GM21515 (cell line): ENCODE data around the gene ZFPL1.

ENCODE experiments used
- ATAC-seq: cut with Tn5 transposase; IDR thresholded peaks from one replicate; pipeline ENCODE4 v1.9.1; 2021; ENCODE audit not compliant: unreplicated experiment

ZFPL1 gene

DNA sequence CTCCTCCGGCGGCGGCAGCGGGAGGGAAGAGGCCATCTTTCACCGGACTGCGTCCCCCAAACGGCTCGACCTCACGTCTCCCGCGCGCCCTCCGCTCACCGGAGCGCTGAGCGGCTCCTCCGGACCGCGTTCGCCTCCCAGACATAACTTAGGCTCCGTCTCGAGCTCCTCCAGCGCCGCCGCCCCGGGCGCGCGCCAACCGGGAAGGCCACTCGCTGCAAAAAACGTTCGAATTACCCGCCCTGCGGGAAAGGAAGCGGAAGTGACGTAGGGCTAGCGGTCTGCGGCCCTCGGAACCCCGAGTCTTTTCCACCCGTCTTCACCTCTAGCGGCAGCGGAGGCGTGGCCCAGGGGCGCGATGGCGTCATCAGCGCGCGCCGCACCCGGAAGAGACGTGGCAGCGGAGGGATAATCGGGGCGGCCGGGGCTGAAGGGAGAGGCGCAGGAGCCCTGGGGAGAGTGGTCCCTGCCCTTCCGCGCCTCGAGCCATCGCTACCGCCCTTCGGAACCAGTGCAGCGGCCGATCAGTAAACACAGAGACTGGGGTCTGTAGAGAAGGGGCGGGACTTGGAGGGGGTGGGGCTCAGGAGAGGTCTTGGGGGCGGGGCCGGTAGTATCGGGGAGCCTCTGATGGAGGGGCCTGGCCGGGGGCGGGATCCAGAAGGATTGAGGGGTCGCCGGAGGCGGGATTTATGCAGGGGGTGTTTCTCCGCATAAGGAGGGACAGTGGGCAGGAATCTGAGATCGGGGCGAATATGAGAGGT lies at the start of gene ZFPL1, which contains the start of gene CDCA5:
Gene ZFPL1, plus strand, starts transcription at position 389 of the 764 bp plus-strand sequence. CDS start 477 bp downstream, outside the sequence.
Gene CDCA5, minus strand, starts transcription at position 207 of the 764 bp plus-strand sequence. Its CDS starts 62 bp downstream, at position 145.
- peak; percentile 78 for ATAC-seq

DNA sequence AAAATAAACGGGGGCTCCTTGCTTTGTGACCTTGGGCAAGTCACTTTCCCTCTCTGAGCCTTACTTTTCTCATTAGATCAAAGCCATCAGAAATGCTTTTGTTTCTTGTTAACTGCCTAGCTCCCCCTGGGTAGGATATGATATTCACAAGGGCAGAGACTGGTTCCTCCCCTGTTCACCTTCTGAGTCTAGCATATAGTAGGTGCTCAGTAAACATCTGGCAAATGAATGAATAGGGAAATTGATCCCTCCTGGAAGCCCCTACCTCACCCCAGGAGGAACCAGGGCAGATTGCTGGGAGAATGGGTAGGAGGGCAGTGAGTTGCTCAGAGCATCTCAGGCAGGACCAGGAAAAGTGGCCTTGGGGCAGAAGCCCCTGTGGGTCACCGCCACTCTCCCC lies 49.6 kb upstream of the ZFPL1 start:
- ATAC-seq = no peak

DNA sequence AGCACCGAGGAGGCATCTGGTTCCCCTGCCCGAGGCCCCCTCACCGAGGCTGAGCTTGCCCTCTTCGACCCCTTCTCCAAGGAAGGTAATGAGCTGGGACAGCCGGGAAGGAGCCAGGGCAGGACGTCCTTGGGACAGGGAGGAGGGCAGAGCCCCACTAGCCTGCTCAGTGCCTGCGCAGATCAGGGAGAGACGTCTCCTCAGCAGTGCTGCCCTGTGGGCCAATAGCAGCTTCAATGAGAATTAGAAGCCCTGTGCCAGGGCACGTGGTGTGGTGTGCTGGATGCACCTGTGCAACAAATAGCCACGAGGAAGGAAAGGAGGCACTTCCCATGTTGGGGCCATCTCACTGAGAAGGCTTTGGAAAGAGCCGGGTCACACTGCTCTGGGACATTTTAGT lies 48.4 kb upstream of the ZFPL1 start:
- no peak for ATAC-seq

DNA sequence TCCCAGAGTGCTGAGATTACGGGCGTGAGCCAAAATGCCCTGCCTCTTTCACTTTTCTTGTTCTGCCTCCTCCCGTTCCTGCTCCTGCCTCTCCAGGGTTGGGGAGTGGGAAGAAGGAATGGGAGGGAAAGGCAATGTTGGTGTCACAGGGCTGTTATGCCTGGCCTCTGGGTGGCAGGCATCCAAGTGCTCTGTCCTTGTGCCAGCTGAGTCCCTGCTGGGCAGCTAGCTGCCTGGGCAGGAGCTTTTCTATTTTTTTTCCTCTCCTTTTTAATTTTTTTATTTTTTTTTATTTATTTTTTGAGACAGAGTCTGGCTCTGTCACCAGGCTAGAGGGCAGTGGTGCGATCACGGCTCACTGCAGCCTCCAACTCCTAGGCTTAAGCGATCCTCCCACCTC lies 47.1 kb upstream of the ZFPL1 start:
- no peak for ATAC-seq

DNA sequence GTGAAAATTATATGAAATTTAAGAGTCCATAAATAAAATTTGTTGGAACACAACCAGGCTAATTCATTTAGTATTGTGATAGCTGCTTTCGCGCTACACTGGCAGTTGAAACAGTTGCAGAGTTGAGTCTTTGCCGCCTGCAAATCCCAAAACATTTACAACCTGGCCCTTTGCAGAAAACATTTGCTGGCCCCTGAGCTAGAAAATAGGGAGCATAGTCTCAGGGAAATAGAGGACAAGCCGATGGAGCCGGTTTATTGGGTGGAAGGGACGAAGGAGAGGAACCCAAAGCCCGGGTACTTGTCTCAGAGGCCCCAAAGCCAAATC lies 43.5 kb upstream of the ZFPL1 start:
- no peak for ATAC-seq

DNA sequence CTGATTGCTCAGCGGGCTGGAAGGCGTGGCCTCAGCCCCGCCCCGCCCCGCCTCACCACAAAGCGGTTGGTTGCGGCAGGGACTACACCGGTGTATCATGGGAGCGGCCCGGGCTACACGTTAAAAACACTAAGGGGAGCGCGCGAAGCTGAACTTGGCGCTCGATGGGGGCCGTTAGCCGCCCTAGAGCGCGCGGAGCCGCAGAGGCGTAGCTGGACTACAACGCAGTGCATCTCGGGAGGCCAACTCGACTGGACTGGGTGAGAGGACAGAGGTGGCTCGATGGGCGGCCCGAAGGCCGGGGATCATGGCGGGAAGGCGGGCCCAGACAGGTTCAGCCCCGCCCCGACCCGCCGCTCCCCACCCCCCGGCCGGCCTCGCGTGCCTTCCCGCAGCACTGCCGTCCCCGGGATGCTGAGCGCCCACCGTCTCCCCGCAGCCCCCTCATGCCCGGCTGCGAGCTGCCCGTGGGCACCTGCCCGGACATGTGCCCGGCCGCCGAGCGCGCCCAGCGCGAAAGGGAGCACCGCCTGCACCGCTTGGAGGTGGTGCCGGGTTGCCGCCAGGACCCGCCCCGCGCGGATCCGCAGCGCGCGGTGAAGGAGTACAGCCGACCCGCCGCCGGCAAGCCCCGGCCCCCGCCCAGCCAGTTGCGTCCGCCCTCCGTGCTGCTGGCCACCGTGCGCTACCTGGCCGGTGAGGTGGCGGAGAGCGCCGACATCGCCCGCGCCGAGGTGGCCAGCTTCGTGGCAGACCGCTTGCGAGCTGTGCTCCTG lies 43.0 kb upstream of the ZFPL1 start, which contains the start of gene SAC3D1:
Gene SAC3D1, plus strand, starts transcription at position 364 of the 776 bp plus-strand sequence. Its CDS starts 83 bp downstream, at position 447.
- peak; percentile 75 for ATAC-seq

DNA sequence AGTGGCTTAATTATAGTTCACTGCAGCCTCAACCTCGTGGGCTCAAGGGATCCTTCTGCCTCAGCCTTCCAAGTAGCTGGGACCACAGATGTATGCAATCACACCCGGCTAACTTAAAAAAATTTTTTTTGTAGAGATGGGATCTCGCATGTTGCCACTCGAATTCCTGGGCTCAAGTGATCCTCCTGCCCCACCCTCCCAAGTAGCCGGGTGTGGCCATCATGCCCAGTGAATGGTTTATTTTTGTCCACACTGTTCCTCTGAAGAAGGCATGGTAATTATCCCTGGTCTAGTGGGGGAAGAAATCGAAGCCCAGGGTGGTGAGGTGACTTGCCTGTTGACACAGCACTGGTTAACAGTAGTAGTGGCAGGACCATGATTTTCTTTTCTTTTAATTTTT lies 41.1 kb upstream of the ZFPL1 start:
- no peak for ATAC-seq

DNA sequence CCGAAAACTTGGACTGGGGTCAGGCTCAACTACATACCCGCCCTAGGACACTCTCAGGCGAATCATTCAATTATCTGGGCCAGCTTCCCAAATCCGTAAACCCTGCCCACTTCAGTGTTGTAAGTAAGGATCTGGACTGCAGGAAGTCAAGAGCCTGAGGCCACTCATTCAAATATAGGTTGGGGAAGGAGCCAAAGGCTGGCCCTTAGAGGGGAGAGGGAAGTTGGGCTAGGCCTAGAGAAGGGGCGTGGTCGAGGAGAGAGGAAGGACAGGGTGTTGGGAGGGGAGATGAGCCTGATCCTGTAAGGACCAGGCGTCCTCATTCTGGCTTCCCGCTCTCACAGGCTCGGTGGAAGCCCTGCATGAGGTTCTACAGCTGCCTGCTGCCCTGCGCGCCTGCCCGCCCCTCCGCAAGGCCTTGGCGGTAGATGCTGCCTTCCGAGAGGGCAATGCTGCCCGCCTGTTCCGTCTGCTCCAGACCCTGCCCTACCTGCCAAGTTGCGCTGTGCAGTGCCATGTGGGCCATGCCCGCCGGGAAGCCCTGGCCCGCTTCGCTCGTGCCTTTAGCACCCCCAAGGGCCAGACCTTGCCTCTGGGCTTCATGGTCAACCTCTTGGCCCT lies 40.0 kb upstream of the ZFPL1 start:
- ATAC-seq = no peak

DNA sequence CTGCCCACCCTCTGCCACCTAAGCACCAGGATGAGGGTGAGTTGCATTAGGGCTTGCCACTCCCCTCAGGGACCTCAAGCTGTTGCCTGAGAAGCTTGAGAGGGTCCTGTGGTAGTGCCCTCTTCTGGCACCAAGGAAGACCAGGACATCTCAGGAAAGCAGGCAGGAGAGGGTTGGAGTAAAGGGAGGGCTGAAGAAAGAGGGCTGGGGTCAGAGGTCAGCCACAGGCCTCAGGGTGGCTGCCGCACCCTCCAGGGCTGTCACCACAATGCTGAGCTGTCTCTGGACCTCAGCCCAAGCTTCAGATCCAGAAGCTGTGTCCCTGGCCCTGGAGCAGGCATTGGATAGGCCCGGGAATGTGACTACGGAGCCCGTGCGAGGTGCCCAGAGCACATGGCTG lies 39.0 kb upstream of the ZFPL1 start:
- ATAC-seq = no peak

DNA sequence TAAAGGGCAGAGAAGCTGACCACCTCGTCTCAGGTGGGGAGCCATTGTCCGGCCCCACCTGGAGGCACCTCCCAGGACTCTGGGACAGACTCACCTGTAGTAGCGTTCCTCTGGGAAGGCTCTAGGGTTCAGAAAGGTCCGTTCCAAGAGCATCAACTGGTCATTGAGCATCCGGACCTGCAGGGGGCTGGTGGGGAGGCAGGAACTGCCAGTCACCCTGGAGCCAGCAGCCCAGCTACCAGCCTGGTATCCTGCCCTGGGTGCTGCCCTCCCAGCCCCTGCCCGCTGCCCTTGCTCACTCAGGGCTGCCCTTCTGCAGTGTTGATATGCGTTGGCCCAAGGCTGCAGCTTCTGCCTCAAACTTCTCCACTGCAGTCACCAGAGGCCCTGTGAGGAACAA lies 38.3 kb upstream of the ZFPL1 start:
- ATAC-seq = no peak

DNA sequence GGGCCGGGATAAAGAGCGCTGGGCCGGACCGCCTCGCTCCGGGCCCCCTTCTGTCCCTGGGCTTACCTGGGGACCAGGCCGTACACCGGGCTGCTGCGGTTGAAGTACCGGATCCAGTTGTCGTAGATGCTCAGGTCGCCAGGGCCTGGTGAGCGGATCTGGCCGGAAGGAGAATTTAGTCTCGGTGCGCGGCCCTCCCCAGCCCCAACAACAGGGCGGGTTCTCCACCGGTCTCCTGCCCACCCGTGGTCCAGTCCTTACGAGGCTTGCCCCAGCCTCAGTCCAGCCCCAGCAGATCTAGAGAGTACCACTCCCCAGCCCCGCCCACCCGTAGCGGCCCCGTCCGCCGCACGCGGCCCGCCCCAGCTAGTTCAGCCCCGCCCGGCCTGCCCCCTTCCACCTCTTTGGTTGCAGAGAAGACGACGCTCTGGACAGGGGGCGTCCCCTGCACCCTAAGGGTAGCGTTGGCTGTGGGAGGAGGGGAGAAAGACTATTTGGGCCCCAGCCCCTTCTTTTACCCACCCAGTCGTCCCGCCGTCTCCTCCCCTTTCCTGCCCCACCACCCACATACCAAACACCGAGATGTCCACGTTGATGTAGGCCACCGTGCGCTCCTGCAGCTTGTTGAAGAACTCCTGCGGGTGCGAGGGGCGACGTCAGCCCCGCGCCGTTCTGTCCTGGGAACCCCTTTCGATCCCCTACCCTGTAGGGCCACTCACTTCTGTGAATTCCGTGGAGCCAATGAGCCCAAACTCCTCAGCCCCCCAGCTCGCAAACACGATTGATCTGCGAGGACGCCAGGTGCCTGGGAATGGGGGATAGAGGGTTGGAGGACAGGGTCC lies 36.2 kb upstream of the ZFPL1 start:
- ATAC-seq = no peak

DNA sequence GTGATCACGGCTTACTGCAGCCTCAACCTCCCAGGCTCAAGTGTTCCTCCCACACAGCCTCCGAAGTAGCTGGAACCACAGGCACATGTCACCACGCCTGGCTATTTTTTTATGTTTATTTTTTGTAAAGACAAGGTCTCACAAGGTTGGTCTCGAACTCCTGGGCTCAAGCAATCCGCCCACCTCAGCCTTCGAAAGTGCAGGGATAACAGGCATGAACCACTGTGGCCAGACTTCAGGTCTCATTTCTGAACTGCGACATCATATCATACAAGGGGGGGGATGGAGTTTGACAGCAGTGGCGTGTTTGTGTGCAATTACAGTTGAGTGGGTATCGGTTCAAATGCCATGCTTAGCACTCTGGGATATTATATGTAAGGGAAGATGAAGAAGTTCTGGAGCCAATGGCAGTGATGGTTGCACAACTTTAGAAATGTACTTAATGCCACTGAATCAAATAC lies 32.6 kb upstream of the ZFPL1 start:
- ATAC-seq = no peak

DNA sequence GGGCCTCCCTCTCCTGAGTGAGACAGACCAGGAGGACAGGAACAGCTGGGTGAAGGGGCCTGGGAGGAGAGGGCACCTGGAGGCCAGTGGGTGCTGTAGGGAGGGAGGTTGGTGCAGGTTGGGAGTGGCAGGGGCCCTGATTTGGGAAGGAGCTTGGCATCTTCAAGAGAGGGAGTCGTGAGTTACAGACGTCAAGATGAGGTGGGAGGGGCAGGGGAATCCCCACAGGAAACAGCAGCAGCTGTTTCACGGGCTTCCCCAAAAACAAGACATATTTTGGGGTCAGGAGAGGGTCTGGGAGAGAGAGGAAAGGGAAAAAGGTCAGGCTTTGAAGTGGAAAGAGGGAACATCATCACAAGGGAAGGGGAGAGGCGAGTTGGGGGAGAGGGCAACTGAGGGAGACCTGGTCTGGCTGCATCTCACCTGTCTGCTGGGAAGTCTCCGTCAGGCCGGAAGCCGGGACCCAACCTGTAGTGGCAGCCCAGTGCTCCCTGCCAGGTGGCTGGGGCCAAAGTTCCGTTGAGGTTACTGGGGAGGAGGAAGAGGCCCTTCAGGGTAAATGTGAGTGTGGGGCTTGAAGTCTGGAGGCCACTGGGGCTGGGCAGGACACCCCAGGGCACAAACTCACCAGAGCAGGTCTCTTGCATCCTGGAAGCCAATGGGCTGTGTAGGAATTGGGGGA lies 30.1 kb upstream of the ZFPL1 start:
- ATAC-seq = no peak

DNA sequence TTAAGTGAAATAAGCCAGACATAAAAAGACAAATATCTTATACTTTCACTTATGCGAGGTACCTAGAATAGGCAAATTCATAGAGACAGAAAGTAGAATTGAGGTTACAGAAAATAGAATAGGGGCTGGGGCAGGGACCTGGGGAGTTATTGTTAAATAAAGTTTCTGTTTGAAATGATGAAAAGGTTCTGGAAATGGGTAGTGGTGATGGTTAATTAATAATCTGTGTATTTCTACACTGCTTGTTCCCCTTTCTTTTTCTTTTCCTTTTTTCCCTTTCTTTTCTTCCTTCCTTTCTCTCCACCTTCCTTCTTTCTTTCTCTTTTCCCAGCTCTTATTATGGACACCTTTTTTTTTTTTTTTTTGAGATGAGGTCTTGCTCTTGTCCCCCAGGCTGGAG lies 28.5 kb upstream of the ZFPL1 start:
- no peak for ATAC-seq

DNA sequence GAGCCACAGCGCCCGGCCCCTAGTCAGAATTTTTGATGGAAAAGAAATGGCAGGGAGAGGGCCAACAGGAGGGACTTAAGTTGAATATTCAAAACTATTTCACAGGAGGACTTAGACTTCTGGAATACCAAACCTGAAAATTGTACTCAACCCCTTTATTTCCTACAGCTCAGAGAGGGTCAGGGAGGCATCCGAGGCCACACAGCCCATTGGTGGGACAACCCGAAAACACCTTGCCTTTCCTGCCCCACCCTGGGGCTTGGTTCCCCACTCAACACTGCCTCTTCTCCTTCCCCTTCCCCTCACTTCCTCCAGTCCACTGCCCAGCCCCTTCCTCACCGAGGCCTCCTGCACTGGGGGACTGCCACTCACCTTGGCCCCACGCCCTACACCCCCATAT lies 27.0 kb upstream of the ZFPL1 start:
- ATAC-seq = no peak

DNA sequence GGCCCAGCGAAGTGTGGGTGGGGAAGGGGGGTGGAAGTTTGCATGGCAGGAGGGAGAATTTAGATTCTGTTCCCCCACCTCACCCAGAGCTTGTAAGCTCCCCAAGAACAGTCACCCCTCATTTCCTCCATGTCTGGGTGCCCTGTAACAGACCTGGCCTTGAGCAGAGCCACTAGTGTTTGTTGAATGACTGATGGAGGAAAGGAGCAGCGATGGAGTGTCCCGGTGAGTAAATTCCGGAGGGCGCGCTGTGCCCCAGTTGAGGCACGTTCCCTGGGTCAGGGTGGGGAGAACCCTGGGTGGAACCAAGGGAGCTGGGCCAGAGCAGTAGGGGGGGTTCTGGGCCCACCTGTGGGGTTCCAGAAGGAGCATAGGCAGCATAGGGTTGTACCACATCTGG lies 26.5 kb upstream of the ZFPL1 start:
- ATAC-seq = no peak

DNA sequence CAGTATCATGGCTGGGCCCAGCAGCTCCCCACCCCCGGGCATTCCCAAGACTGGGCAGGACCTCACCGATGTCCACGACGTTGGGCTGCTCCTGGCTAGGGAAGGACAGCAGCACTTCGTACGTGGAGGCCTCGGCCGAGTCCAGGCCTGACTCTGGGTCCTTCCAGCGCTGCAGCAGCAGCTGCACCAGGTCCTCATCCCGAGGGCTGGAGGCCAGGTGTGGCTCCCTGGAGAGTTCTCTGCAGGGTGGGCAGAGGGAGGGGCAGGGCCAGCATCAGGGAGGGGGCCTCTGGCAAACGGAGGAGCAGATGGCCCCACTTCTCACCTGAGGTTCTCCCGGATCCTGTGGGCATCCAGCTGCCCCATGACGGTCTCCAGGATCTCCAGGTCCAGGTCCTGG lies 26.0 kb upstream of the ZFPL1 start:
- ATAC-seq = no peak

DNA sequence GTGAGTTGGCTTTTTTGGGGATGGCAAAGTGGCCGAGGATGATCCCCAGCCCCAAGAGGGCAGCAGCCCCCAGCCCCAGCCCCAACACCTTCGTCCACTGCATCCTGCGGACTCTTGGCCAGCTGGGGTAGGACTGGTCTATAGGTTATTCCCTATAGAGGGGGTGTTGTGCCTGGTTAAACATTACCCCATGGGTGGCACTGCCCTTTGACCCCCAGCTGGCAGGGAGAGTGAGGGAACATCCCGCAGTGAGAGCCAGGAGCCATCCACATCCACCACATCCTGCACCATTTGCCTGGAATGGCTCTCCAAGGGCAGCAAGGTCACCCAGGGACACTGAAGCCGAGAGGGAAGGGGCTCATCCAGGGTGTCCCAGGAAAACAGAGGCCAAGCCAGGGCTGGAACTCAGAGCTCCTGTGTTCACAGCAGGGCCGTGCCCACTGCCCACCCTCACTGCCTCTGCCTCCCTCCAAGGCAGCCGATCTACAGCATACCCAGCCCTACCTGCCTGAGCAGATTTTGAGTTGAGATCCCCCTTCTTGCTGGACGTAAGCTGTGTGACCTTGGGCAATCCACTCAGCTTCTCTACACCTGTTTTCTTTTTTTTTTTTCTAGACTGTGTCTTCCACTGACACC lies 25.5 kb upstream of the ZFPL1 start, which contains the start of gene NAALADL1:
Gene NAALADL1, minus strand, starts transcription at position 135 of the 636 bp plus-strand sequence. Its CDS starts 32 bp downstream, at position 103.
- no peak for ATAC-seq

DNA sequence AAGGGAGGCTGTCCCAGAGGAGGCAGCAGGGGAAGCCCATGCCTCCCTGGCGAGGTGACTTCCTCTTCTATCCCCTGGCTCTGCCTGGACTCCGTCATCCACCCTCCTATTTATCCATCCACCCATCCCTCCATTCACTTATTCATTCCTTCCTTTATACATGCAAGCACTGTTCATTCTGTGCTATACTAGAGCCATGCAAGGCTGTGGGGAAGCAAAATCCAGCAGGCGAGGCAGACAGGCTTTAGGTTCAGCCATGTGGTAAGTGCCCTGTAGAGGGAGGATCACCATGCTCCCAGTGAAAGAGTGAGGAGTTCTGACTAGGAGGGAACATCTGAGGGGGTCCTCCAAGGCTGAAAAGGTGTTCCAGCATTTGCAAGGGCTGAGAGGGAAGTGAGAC lies 24.5 kb upstream of the ZFPL1 start:
- no peak for ATAC-seq
